ENCODE results near the gene PNMT. TPM values are rescaled to one million over a fixed set of nuclear protein-coding genes. Genes with fewer than 3 reads are reported as not detected.

The PNMT gene
- total RNA-seq, 1 donor from 2014 or later: 4.3 TPM

DNA sequence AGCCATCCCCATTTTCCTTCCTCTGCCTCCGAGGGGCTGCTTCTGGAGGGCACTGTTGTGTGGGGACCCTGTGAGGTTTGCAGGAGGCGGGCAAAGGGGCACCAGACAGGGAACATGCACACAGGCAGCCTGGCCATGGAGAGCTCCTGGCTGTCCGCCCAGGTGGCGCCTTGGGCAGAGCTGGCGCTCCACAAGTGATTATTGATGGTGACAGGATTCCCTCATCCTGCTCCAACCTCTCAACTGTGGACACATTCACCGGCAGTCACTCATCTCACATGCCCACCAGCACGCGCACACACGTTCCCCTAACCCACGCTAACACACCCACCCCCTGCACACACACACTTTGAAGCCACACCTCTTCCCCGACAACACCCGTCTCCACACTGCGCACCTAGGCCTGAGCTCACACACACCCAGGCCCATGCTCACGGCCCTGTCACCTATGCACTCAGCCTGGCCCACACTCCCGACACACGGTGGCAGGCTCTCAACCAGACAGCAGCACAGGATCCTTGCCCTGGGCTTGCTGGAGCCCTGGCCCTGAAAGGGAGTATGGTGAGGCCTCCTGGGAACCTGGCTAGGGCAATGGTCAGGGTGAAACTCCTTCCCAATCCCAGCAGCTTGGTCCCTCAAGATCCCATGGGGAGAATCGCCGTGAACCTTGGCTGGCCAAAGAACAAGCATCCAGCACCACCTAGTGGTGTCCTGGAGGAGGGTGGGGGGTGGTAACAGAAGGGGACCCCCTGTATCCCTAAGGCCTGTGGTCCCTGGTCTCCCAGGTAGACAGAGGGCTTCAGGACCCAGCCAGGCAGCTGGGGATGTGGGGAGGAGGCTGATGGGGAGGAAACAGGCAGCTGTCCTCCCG, 3.6 kb downstream of the PNMT start:
- ATAC-seq: peak; percentile 2
- no peaks in the 10 kb centered on the region for H3K9me3 ChIP-seq
- peaks cover 46% of the 10 kb centered on the region for H3K27me3 ChIP-seq
- no peaks in the 10 kb centered on the region for H3K36me3 ChIP-seq
- peak; percentile 63 for DNase-seq
- H3K4me3 ChIP-seq: no peak overlapping the region
- intact Hi-C loops (cut with DNase I): no loop called here
- peaks cover 33% of the 10 kb centered on the region for H3K4me1 ChIP-seq
- TF ChIP-seq, protein P1, sequence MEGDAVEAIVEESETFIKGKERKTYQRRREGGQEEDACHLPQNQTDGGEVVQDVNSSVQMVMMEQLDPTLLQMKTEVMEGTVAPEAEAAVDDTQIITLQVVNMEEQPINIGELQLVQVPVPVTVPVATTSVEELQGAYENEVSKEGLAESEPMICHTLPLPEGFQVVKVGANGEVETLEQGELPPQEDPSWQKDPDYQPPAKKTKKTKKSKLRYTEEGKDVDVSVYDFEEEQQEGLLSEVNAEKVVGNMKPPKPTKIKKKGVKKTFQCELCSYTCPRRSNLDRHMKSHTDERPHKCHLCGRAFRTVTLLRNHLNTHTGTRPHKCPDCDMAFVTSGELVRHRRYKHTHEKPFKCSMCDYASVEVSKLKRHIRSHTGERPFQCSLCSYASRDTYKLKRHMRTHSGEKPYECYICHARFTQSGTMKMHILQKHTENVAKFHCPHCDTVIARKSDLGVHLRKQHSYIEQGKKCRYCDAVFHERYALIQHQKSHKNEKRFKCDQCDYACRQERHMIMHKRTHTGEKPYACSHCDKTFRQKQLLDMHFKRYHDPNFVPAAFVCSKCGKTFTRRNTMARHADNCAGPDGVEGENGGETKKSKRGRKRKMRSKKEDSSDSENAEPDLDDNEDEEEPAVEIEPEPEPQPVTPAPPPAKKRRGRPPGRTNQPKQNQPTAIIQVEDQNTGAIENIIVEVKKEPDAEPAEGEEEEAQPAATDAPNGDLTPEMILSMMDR (IDR thresholded peaks at IDR 0.05): peak; percentile 54
- no peak overlapping the region for H3K27ac ChIP-seq

DNA sequence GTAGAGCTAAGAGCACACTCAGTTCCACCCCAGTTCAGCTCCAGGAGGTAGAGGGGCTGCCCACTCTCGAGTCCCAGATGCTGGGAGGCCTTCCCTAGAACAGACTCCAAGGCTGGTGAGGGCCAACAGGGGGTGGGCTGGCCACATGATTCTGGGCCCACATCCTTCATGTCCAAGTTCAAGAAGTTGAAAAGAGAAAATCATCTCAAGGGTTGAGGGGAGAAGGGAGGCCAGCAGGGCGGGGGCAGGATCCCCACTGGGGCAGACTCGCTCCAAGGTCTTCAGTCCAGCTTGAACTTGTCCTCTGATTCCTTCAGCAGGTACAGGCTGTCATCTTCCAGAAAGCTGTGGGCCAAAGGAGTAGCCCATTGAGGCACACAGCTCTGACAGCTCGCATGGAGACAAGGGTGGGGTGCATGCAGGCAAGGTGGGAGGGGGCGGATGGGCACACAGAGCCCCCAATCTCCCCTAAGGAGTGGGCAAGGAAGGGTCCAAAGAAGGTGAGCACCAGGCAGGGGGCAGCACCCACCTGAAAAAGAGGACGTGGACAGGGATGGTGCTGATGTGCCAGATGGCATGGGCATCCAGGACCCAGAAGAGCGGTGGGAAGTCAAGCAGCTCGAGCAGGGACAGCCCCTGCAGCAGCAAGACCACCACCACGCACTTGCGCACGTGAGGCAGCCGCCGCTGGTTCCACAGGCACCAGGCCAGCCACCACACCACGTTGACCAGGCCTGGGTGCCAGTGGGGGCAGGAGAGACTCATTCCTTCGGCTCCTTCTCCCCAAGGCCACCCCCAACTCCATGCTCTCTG, 4.5 kb downstream of the PNMT start:
- DNase-seq: no peak
- H3K4me1 ChIP-seq: peaks cover 30% of the 10 kb centered on the region

DNA sequence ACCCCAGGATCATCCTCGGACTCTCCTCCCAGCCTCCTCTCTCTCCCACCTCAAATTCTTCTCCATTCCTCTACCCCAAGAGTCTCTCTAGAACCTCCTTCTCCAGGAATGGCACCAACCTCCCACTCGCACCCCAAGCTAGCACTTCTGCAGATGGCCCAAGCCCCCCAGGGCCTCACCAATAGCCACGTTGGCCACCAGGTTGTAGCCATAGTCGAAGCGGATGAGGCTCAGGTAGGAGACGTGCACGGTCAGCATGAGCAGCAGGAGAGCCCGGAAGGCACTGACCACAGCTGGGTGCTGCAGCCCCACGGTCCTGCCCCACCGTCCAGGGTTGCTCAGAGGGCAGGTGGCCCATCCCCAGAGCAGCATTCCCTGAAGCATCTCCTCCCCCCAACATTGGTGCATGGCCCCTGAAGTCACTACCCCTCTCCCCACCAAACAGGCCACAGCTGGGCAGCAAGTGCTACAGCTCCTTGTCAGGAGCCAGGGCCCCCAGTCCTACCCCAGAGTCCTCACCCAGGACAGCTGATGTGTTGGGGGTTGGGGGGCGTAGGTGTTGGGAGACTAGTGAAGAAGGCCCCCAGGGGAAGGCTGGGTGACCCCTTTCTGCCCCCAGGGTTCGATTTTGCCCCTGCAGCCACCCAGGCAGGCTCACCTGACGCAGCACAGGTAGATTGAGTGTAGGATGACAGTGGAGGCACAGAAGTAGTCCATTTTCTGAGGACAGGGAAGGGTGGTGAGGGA, 5.3 kb downstream of the PNMT start:
- ATAC-seq (no peak), DNase-seq (peak; percentile 54)
- Histone ChIP-seq H3K36me3 (no peaks in the 10 kb centered on the region), H3K9me3 (no peaks in the 10 kb centered on the region), H3K27ac (no peak overlapping the region), H3K27me3 (peaks cover 31% of the 10 kb centered on the region), H3K4me3 (no peak overlapping the region), H3K4me1 (peaks cover 27% of the 10 kb centered on the region)
- intact Hi-C loops (cut with DNase I): no loop called here
- TF ChIP-seq, protein P1 (IDR thresholded peaks at IDR 0.05): no peak

More for the DNA sequence above, 4.5 kb downstream of the PNMT start:
- H3K9me3 ChIP-seq: no peaks in the 10 kb centered on the region
- no peak for ATAC-seq
- intact Hi-C loops (cut with DNase I): no loop called here
- TF ChIP-seq, protein P1 (IDR thresholded peaks at IDR 0.05): peak; percentile 2
- H3K27me3 ChIP-seq: peaks cover 39% of the 10 kb centered on the region
- H3K27ac ChIP-seq: no peak overlapping the region
- H3K36me3 ChIP-seq: no peaks in the 10 kb centered on the region
- no peak overlapping the region for H3K4me3 ChIP-seq

GRCh38 chr17:39674179-39674578, 5.9 kb downstream of the PNMT start:
- H3K4me3 ChIP-seq: no peak overlapping the region
- ATAC-seq (no peak), DNase-seq (no peak)
- peaks cover 24% of the 10 kb centered on the region for H3K4me1 ChIP-seq
- H3K9me3 ChIP-seq: no peaks in the 10 kb centered on the region
- H3K27me3 ChIP-seq: peaks cover 24% of the 10 kb centered on the region
- intact Hi-C loops (cut with DNase I): no loop called here
- H3K27ac ChIP-seq: no peak overlapping the region
- no peaks in the 10 kb centered on the region for H3K36me3 ChIP-seq
- TF ChIP-seq, protein P1 (IDR thresholded peaks at IDR 0.05): no peak

- Histone ChIP-seq H3K4me1 (peaks cover 24% of the 10 kb centered on the region), H3K4me3 (no peak overlapping the region), H3K9me3 (no peaks in the 10 kb centered on the region), H3K27ac (peak overlapping the region; percentile 11), H3K36me3 (no peaks in the 10 kb centered on the region), H3K27me3 (peaks cover 18% of the 10 kb centered on the region)
- intact Hi-C loops (cut with DNase I): no loop called here
- TF ChIP-seq, protein P1 (IDR thresholded peaks at IDR 0.05): no peak
- ATAC-seq: peak; percentile 21
- DNase-seq: peak; percentile 74
Observed at GRCh38 chr17:39674702-39675389, 6.6 kb downstream of the PNMT start.

All from upper lobe of right lung (tissue), 1 donor.